Amygdala (tissue), 56 donors: ENCODE measurements around the gene ACSM2B.
A peak's percentile ranks its signal among the peaks of the same experiment; 100 is the strongest.
"Not testable (repeated sequence)": the region's sequence is repeated elsewhere in the genome, so short reads cannot be mapped to it uniquely, and the experiment has no call there.

Experiments
- DNase-seq, 56 donors: peaks; one replicate each; lab custom pipeline; 2025; lab: John Stamatoyannopoulos, UW

The ACSM2B gene

DNA sequence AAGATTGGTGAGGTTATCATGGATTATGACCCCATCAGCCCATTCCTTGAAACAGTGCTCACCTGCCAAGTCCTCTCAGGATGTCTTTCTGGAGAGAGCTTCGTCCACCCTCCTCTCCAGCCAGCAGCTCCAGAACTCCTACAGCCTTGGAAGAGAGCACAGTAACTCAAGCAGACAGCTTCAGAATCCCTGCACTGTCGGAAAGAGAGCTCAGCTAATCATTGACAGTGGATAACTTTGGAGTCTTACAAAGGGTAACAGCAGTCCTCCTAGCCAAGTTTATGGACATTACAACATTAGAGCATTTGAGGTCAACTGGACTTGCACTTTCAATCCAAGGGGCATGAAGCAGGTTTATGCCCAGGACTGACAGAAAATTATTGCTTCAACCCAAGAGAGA, at the start of gene ACSM2B:
Gene ACSM2B (minus strand): TSS at position 223 of the 400 bp plus-strand sequence. CDS start 11,522 bp downstream, outside the sequence.
- DNase-seq, result not testable (repeated sequence)

DNA sequence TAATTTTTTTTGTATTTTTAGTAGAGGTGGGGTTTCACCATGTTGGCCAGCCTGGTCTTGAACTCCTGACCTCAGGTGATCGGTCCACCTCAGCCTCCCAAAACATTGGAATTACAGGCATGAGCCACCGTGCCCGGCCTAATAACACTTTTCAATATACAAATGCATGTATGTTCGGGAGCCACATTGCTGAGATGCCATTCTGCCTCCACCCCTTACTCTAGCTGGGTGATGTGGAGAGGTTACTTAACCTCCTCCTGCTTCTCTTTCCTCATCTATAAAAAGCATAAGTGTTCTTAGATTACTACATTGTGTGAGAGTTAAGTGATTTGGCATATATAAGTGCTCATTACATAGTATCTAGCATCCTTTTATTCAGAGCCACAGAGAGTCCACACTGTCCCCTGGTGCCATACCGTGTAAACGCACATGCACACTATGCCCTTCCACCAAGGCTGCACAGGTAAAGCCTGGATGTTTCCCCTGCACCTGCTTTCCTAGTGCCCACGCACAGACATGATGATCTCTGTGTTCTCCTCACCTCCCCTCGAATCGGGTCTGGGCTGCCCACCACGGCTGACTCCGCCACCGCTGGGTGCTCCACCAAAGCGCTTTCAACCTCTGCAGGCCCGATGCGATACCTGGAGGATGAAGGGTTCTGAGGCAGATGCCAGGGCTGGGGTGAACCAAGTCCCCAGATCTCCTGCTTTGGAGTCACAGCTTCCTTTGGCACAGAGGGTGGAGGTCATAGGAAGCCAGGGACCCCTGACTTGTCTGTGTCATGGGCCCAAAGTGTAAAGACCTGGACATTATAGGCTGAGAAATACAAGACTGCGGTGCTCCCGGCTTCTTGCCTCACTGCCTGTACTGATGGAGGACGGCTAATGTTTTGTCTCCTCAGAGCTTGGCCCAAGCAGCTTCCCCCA, 49.0 kb upstream of the ACSM2B start:
- no peak for DNase-seq

DNA sequence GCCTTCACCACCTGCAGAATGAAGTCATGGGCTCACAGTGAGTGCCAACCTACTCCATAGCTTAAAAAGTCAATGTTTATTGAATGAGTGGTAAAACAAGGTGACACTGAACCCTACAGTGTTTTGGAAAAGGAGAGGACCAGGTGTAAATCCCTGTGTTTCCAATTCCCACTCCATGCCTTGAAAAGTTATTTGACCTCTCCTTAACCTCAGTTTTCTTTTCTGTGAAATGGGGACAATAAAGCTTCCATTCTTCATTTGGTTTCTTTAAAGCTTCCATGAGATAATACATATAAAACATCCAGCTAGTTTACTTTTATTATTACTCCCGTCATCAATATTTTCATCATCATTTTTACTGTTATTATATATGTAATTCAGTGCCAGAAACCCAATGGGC, 48.0 kb upstream of the ACSM2B start:
- DNase-seq, result no peak

DNA sequence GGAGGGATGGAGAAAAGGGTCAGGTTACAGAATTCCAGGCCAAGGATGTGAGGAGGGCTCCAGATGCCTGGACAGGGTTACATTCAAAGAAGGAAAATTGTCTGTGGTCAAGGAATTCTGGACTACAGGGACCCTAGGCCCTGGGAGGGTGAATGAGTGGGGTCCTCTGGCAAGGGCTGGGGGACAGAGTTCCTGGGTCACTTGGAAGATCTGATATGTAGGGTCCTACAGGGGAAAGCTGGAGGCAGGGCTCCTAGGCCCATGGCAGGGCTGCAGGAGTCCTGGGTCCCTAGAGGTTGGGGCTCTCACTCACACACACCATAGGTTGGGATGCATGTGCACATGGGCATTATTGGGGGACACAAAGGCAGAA, 46.3 kb upstream of the ACSM2B start:
- DNase-seq, result no peak

DNA sequence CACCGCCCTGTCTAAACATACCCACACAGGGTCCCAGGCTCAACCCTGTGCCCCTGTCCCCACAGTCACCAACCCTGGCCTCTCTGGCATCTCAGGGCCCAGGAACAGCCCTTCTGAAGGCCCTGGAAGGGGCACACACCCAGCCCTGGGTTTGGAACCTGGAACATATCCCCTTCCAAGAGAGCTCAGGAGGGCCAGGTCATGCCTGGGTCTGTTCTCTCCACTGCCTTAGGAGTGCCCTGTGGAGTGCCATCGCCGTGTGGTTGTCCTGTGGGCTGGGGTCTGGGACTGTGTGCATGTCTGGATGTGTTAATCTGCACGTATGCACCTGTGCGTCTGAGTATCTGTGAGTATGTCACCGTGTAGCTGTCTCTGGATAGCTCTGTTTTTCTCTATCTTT, 45.2 kb upstream of the ACSM2B start:
- no peak for DNase-seq

- DNase-seq, result no peak
Measured at GRCh38 chr16:20620770-20621169, 44.6 kb upstream of the ACSM2B start.

GRCh38 chr16:20620003-20620402, 43.8 kb upstream of the ACSM2B start:
- DNase-seq, result no peak

- no peak for DNase-seq
Measured at GRCh38 chr16:20617271-20617670, 41.1 kb upstream of the ACSM2B start.

GRCh38 chr16:20614186-20615141, 38.3 kb upstream of the ACSM2B start:
- DNase-seq, result no peak

DNA sequence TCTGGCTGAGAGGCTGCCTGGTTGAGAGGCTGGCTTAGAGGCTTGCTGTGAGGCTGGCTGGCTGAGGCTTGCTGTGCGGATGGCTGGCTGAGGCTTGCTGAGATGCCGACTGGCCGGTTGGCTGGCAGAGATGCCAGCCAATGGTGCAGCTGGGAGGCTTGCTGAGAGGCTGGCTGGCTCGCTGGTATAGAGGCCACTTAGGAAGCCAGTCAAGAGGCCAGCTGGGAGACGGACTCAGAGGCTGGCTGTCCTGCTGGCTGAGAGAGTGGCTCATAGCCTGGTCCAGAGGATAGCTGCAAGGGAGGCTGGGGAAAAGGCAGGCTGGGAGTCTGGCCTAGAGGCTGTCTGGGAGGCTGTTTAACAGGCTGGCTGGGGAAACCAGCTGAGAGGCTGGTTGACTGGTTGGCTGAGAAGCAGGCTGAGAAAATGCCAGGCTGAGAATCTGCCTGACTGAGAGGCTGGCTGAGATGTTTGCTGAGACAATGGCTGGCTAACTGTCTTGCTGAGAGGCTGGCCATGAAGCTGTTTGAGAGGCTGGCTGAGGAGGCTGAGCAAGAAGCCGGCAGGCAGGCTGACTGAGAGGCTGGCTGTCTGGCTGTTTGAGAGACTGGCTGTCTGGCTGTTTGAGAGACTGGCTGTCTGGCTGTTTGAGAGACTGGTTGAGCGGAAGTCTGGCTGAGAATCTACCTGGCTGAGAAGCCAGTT, 37.5 kb upstream of the ACSM2B start:
- DNase-seq, result no peak

GRCh38 chr16:20612551-20613480, 36.6 kb upstream of the ACSM2B start:
- DNase-seq, result peak in 28 of 56 donors; percentile 1 to 70 (median 30)

GRCh38 chr16:20611975-20612481, 35.9 kb upstream of the ACSM2B start:
- DNase-seq, result peak in 23 of 56 donors; percentile 1 to 47 (median 14)

GRCh38 chr16:20611350-20611902, 35.3 kb upstream of the ACSM2B start:
- DNase-seq, result peak in 41 of 56 donors; percentile 5 to 80 (median 47)

DNA sequence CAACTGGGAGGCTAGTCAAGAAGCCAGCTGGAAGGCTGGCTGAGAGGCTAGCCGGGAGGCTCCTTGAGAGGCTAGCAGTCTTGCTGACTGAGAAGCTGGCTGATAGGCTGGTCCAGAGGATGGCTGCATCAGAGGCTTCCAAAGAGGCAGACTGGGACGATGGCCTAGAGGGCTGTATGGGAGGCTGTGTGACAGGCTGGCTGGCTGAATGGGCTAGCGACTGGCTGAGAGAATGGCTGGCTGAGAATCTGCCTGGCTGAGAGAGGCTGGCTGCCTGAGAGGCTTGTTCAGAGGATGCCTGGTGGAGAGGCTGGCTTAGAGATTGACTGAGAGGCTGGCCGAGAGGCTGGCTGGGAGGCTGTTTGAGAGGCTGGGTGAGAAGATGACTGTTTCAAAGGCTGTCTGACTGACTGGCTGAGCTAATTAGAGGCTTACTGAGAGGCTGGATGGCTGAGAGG, 34.8 kb upstream of the ACSM2B start:
- DNase-seq, result peak in 1 of 56 donors; percentile 18

- no peak for DNase-seq
Measured at GRCh38 chr16:20610211-20610891, 34.2 kb upstream of the ACSM2B start.

GRCh38 chr16:20602205-20602604, 26.0 kb upstream of the ACSM2B start:
- not testable (repeated sequence) for DNase-seq

GRCh38 chr16:20599475-20599874, 23.3 kb upstream of the ACSM2B start:
- DNase-seq, result not testable (repeated sequence)
